Prostate gland (tissue), 2 donors: ENCODE data around the gene RAB3B. TPM values are rescaled to one million over a fixed set of nuclear protein-coding genes. Genes with fewer than 3 reads are reported as not detected.
"Not testable (repeated sequence)": the region's sequence is repeated elsewhere in the genome, so short reads cannot be mapped to it uniquely, and the experiment has no call there.

Source experiments
- DNase-seq: peaks from one replicate; pipeline ENCODE4 v3.0.0-alpha.2; 2019; ENCODE audit warnings: low spot score
- H3K27ac ChIP-seq, 2 donors: fragments of 200-600 bp; sonication (generic); 2 replicates each; pipeline ENCODE4 v1.5.1; 2017 to 2019
- H3K27me3 ChIP-seq: fragments of 200-600 bp; sonication (generic); replicated peaks from 2 replicates; pipeline ENCODE4 v1.5.1; 2019; ENCODE audit not compliant: insufficient read depth
- H3K36me3 ChIP-seq, 2 donors: fragments of 200-600 bp; sonication (generic); 1 replicate in 1 of 2; 2 replicates in 1 of 2; pipeline versions ENCODE4 v1.5.1 to v1.8.1; 2017 to 2019
- H3K4me1 ChIP-seq: fragments of 200-600 bp; sonication (generic); replicated peaks from 2 replicates; pipeline ENCODE4 v1.5.1; 2019
- H3K4me3 ChIP-seq, 2 donors: fragments of 200-600 bp; sonication (generic); 2 replicates each; pipeline ENCODE4 v1.5.1; 2017 to 2019
- H3K9me3 ChIP-seq: fragments of 200-600 bp; sonication (generic); 2 replicates; pipeline ENCODE4 v1.5.1; 2017
- POLR2A ChIP-seq: fragments of 450-650 bp; IDR thresholded peaks from one replicate; pipeline ENCODE4 v1.6.1; 2016; ENCODE audit warnings: antibody characterized with exemption, mild to moderate bottlenecking
- POLR2AphosphoS5 ChIP-seq: sonication (generic); formaldehyde crosslinking; IDR thresholded peaks from one replicate; pipeline ENCODE4 v1.6.1; 2017; ENCODE audit warnings: antibody characterized with exemption
- WGBS: methylation state at CpG from one replicate; pipeline ENCODE4 v1.1.5; 2018; 5-methylcytosine and 5-hydroxymethylcytosine counted together
- intact Hi-C: fragments of 100-400 bp; cut with DNase I; formaldehyde crosslinking; loops from one replicate; pipeline ENCODE4 v1.14.2; 2022
- total RNA-seq, 2 donors: library from RNA; depleted of rRNA; stranded (reverse); fragments of >200 nt; gene quantifications; one replicate each; pipeline ENCODE4 v1.1.0, GENCODE V29; 2016
- TF ChIP-seq, protein P1 (sequence below), 4 experiments: fragments of 200-600 bp in 2 of 4; fragments of 450-650 bp in 2 of 4; sonication (generic) in 2 of 4; IDR thresholded peaks; 1 replicate in 3 of 4; 2 replicates in 1 of 4; pipeline ENCODE4 v1.5.1; 2016 to 2019; ENCODE audit warnings: antibody characterized with exemption in 4 of 4, mild to moderate bottlenecking in 2 of 4, moderate library complexity in 2 of 4

Gene RAB3B
- total RNA-seq, 2 donors from 2014 or later, result 8.5 to 23.6 TPM

DNA sequence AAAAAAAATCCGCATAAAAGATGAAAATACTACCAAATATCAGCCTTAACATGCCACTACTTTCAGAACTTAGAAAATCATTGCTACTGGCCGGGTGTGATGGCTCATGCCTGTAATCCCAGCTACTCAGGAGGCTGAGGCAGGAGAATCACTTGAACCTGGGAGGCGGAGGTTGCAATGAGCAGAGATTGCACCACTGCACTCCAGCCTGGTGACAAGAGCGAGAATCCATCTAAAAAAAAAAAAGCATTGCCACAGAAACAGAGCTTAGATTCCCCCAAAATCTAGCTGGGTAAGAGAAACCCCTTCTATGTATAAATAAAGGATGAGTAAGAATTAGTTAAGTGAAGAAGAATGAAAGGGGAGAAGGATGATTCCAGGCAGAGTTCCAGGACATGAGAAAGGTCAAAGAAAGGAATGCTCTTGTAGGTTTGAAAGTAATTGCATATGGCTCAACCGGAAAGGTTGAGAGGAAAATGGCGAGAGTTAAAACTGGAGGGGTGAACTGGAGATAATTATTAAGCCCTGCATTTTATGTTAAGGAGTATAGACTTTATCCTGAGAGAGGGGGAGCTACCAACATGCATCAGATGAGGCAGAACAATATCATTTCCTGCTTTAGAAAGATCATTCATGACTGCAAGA is 92.3 kb downstream of the RAB3B start:
- DNase-seq, result no peak
- H3K4me3 ChIP-seq, result no peak overlapping the region
- H3K36me3 ChIP-seq, result no peaks in the 10 kb centered on the region
- intact Hi-C loops, result loop anchor here (5.0 kb wide), 1 partner anchor 104 kb away; no protein-coding TSS in a partner anchor
- no peaks in the 10 kb centered on the region for H3K9me3 ChIP-seq
- H3K27ac ChIP-seq, result no peak overlapping the region
- H3K4me1 ChIP-seq, result no peaks in the 10 kb centered on the region
- no peaks in the 10 kb centered on the region for H3K27me3 ChIP-seq
- WGBS, result 76% methylated on average over 6 of the region's 6 CpGs
- TF ChIP-seq POLR2AphosphoS5, result no peak
- TF ChIP-seq, protein P1, sequence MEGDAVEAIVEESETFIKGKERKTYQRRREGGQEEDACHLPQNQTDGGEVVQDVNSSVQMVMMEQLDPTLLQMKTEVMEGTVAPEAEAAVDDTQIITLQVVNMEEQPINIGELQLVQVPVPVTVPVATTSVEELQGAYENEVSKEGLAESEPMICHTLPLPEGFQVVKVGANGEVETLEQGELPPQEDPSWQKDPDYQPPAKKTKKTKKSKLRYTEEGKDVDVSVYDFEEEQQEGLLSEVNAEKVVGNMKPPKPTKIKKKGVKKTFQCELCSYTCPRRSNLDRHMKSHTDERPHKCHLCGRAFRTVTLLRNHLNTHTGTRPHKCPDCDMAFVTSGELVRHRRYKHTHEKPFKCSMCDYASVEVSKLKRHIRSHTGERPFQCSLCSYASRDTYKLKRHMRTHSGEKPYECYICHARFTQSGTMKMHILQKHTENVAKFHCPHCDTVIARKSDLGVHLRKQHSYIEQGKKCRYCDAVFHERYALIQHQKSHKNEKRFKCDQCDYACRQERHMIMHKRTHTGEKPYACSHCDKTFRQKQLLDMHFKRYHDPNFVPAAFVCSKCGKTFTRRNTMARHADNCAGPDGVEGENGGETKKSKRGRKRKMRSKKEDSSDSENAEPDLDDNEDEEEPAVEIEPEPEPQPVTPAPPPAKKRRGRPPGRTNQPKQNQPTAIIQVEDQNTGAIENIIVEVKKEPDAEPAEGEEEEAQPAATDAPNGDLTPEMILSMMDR (IDR thresholded peaks at IDR 0.05), result no peak
- no peak for TF ChIP-seq POLR2A

DNA sequence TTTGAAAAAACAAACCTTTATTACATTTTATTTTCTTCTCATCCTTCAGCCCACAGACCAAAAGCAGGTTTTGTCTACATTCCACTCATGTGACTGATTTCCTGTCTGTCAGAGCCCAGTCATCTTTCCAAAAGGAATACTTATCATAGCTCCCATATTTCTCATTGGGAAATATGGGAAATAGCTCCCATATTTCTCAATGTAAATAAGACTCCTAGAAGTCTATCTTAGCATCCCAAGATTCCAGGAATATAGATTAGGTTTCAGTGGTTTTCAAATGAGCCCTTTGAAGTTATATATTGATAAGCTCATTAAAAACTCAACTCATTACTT is 92.8 kb downstream of the RAB3B start:
- no peak for DNase-seq
- no peaks in the 10 kb centered on the region for H3K27me3 ChIP-seq
- H3K27ac ChIP-seq, result no peak overlapping the region
- intact Hi-C loops, result loop anchor here (5.0 kb wide), 1 partner anchor 105 kb away; no protein-coding TSS in a partner anchor
- H3K36me3 ChIP-seq, result no peaks in the 10 kb centered on the region
- no peaks in the 10 kb centered on the region for H3K9me3 ChIP-seq
- H3K4me3 ChIP-seq, result no peak overlapping the region
- TF ChIP-seq POLR2A (no peak), POLR2AphosphoS5 (no peak)
- TF ChIP-seq, protein P1 (IDR thresholded peaks at IDR 0.05), result no peak
- H3K4me1 ChIP-seq, result no peaks in the 10 kb centered on the region

DNA sequence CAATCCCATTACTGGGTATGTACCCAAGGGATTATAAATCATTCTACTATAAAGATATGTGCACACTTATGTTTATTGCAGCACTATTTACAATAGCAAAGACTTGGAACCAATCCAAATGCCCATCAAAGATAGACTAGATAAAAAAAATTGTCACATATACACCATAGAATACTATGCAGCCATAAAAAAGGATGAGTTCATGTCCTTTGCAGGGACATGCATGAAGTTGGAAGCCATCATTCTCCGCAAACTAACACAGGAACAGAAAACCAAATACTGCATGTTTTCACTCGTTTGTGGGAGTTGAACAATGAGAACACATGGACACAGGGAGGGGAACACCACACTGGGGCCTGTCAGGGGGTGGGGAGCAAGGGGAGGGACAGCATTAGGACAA is 95.8 kb downstream of the RAB3B start:
- not testable (repeated sequence) for H3K27ac ChIP-seq, H3K27me3 ChIP-seq, H3K36me3 ChIP-seq, H3K9me3 ChIP-seq, DNase-seq, H3K4me1 ChIP-seq, H3K4me3 ChIP-seq
- intact Hi-C loops, result loop anchor here (5.0 kb wide), 1 partner anchor 108 kb away; no protein-coding TSS in a partner anchor
- WGBS, result 64% methylated on average over 2 of the region's 2 CpGs

DNA sequence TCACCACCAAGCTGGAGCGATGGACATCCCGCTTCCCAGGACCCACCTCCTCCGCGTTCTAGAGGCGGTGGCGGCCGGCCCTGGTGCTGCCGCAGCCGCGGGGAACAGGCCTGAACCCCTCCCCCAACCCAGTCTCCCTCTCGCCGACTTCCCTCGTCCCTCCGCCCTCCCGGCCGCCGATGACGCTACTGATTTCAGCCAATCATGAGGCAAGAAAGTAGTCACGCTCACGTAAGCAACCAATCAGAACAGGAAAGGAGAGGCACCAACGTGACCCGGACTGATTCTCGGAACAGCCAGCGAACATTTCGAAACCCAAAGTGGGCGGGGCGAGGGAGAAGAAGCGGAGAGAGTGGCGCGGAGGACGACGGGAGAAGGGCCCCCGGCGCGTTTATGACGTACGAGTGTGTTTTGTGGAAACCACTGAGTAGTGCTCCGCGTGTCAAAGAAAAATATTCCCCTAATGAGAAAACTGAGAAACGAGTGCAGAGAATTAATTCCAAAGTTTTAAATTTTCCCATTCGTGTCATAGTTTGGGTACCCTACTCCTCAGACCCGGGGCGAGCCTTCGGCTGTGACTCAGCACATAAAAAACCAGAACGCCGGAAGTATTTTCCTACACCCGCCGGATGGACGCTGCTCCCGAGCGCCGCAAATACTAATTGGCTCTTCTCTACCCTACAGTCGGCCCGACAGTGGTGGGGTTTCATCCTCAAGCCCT is 111.7 kb downstream of the RAB3B start, which contains the start of gene NRDC:
NRDC (minus strand) TSS at position 112 of the 721 bp plus-strand sequence. CDS start 112 bp downstream, outside the sequence.
- H3K4me3 ChIP-seq, result peak within 1 kb of the TSS; percentile 83 to 96
- no peaks in the 10 kb centered on the region for H3K27me3 ChIP-seq
- peak; percentile 100 for DNase-seq
- no peaks in the 10 kb centered on the region for H3K4me1 ChIP-seq
- under 1% methylated on average over 54 of the region's 54 CpGs for WGBS
- peak; percentile 90 for TF ChIP-seq POLR2A
- TF ChIP-seq POLR2AphosphoS5, result peak; percentile 97
- TF ChIP-seq, protein P1 (IDR thresholded peaks at IDR 0.05), result peak in 2 of 4 experiments; percentile 11 to 12
- intact Hi-C loops, result no loop called here
- no peaks in the 10 kb centered on the region for H3K9me3 ChIP-seq
- peak within 1 kb of the TSS; percentile 96 for H3K27ac ChIP-seq
- H3K36me3 ChIP-seq, result no peaks in the 10 kb centered on the region

DNA sequence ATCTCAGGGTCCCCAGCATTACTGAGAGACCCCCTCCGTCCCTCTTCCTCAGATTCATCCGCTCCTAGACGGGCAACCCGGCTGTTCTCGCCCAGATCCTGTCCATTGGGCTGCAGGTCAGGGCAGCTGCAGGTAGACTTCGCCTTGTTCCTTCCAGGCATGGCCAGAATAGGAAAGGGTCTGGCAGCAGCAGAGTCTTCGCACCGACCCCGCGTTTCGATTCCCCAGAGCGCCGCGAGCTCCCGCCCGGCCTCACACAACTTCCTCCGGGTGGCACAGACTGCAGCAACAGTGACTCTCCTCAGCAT is 112.2 kb downstream of the RAB3B start:
- peak overlapping the region; percentile 96 for H3K27ac ChIP-seq
- DNase-seq, result no peak
- H3K27me3 ChIP-seq, result no peaks in the 10 kb centered on the region
- TF ChIP-seq POLR2AphosphoS5, result no peak
- no peak for TF ChIP-seq POLR2A
- TF ChIP-seq, protein P1 (IDR thresholded peaks at IDR 0.05), result no peak
- WGBS, result under 1% methylated on average over 17 of the region's 17 CpGs
- no peaks in the 10 kb centered on the region for H3K9me3 ChIP-seq
- no peaks in the 10 kb centered on the region for H3K36me3 ChIP-seq
- H3K4me1 ChIP-seq, result no peaks in the 10 kb centered on the region
- peak overlapping the region; percentile 83 to 96 for H3K4me3 ChIP-seq
- intact Hi-C loops, result no loop called here
